Urothelium cell line (cell line): ENCODE measurements around the gene ZNF488.
"Not testable (repeated sequence)": the region's sequence is repeated elsewhere in the genome, so short reads cannot be mapped to it uniquely, and the experiment has no call there.

Experiments
- DNase-seq: peaks from one replicate; pipeline ENCODE4 v3.0.0; 2011; ENCODE audit warnings: low spot score, mixed read lengths
- FAIRE-seq: peaks from 2 replicates; lab custom pipeline; 2011; peaks lifted over from hg19 to GRCh38; lab: Jason Lieb, UNC

ZNF488 gene

DNA sequence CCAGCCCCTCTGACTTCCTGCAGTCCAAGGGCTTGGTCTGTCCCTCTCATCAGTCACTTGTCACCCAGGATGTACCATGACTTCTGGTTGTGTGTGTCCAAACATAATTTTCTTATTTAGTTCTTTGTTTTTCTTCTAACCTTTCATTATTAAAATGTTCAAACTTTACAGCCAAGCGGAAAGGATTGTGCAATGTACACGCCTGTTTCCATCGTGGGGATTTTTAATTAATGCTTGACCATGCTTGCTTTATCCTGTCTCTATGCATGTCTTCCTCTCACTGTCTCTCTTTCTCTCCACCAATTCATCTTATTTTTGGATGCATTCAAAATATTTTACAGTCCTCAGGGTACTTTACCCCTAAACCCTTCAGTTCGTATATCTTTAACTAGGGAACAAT, 26.2 kb upstream of the ZNF488 start:
- no peak for FAIRE-seq
- DNase-seq: no peak

DNA sequence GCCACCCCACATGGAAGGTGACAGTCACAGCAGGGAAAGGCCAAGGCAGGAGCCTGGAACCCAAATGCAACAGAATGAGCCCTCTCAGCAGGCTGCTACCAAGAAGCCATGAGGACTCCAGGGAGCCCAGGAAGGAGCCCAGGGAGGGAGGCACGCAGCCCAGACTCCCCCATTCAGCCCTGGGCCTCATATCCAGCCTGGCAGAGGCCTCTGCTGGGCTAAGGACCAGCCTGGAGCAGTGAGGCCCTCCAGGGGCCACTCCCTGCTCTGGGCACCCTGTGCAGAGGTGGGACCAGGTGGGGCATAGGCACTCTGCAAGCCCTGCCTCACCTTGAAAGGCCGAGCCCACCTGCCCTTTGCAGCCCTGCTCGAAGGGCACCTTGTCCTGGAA, 25.8 kb upstream of the ZNF488 start:
- no peak for FAIRE-seq

DNA sequence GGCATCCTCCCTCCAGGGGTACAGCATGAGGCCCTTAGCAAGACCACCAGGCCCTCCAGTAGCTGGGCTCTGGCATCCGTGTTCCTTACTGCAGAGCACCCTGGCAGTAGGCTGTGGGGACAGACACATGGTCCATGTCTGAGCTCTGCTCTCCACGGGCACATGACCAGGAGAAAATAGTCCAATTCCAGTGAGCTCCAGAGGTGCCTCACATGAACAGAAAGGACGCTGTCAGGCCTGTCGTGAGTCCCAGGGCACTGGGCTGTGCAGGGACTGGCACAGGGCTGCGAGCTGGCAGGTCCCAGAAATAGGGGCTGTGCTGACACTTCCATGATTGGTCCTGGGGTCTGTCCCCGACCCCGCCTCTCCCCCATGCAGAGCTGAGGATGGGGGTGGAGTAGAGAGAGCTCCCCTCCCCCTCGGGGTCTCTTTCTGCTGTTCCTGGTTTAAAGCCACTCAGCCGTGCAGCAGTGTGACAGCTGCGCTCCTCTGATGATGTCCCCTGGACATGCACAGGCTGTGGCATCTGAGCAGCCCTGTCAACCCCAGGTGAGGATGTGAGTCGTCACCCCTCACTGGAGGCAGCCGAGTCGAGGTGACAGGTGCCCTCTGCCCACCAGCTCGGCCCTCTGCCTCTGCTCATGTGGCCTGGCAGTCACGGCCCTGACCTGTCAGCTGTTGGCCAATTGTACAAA, 25.2 kb upstream of the ZNF488 start:
- DNase-seq (no peak), FAIRE-seq (no peak)

More for the DNA sequence above, 25.8 kb upstream of the ZNF488 start:
- DNase-seq: no peak

DNA sequence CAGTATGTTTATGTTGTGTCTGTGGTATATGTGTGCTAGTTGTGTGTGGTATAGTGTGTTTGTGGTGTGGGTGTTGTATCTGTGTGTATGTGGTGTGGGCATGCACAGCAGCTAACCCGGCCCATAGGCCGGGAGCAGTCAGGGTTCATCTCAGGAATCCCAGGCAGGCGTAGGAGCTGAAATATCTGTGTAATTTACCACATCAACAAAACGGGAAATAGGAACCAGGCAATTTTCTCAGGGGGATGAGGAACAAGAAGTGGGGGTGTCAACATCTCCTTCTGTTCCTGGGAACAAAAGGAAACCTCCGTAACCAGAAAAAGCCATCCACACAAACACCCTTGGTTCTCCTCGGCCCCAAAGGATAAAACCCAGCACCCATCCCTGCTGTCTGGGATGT, 24.5 kb upstream of the ZNF488 start:
- DNase-seq (no peak), FAIRE-seq (no peak)

DNA sequence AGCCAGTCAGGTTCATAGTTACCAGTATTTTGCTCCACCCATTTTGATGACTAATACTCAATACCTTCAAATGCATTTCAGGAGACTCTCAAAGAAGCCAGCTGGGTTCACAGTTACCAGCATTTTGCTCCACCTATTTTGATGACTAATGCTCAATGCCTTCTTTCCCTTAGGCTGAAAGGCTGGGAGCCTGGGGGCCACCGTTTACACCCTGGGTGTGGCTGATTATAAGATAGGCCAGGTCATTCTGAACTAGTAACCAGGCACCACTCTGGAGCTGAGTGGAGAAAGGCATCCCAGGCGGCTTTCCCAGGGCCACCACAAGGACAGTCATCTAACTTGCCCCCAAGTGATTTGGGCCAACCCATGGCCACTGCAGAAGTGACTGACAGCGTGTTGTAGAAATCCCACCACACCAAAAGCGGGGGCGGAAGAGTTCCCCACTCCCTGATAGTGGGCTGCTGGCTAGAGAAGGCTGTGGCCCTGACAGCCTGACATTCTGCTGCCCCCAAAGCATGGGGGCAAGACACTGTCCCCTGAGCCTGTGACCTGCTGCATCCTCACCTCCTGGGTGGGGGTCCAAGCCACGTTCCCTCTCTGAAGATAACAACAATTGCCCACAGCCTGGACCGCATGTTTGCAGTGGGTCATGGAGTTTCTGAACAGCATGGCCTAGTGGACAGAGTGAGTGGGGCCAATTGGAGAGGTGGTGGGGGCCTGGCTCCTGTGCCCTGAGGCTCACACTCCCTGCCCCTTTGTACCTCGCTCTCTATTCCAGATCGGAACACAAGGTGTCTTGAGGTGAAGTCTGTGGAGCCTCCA, 23.0 kb upstream of the ZNF488 start:
- DNase-seq (peak; percentile 90), FAIRE-seq (no peak)

DNA sequence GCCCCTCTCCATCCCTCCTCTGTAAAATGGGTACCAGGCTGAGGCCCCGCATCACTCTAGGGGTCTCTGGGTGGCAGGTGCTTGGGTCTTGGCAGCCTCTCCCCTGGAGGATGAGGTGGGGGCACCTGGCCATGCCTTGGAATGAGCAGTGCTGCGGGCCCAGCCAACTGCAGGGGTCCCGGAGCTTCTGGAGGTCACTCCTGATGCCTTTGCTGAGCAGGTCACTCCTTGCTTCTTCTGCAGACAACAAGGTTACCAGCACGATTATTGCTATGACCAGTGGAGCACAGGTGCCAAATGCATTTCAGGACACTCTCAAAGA, 22.4 kb upstream of the ZNF488 start:
- DNase-seq (no peak), FAIRE-seq (no peak)

DNA sequence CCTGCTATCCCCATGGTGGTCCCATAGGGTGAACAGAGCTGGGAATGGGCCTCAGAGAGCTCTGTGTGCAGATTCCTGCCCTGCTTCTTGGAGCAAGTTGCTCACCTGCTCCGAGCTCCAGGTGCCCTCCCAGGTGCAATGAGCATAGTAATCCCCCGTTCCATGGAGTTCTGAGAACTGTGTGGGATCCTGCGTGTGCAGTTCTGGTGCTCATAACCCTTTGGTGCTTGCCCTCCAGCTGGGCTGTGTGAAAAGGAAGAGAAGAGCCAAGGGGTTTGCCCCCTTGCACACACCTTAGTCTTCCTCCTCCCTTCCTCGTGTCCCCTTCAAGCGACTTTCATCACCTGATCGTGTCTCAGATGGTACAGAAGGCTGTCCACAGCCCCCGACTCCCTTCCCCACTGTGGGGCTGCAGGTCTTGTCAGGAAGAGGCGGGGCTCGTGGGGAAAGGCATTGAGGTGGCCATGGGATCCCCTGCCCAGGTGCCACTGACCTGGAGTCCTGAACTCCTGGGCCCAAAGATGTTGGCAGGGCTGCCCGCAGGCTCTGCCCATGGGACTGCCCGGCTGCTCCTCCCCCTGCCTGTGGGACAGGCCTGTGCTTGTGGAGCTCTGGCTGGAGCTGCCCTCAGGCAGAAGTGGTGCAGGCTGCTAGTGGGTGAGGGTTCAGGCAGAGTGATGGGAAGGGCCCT, 21.9 kb upstream of the ZNF488 start:
- FAIRE-seq (no peak), DNase-seq (no peak)

DNA sequence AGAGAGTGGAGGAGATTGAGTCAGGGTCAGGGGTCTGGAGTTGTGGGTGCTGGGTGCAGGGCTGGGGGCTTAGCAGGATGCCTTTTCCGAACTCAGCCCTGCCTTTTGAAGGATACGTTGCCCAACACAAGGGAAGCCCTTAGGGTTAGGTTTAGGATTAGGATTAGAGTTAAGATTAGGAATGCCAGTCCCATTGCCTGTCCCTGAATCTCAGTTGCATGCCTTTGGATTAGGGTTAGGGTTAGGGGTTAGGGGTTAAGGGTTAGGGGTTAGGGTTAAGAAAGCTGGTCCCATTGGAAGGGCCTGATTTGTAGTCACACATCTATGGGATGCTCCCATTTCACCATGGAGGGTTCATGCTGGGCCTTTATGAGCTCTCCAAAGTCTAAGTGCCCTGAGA, 20.8 kb upstream of the ZNF488 start:
- FAIRE-seq: no peak
- no peak for DNase-seq

DNA sequence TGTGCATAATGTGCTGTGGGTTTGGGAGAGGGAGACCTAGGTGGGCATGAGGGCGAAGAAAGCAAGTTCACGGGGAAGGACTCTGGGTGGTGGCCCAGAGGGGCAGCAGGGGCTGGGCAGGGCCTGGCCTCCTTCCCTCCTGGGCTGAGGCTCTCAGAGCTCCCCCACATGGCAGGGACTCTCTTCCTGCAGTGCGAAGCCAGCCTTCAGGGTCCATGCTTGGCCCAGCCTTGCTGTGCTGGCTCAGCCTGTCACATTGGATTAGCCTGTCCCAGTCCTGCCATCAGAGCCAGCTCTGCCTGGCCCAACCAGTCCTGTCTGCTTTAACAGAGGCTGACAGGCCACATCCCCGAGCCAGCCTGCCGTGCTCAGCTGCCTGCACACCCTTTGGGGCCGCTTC, 20.4 kb upstream of the ZNF488 start:
- FAIRE-seq (no peak), DNase-seq (no peak)

DNA sequence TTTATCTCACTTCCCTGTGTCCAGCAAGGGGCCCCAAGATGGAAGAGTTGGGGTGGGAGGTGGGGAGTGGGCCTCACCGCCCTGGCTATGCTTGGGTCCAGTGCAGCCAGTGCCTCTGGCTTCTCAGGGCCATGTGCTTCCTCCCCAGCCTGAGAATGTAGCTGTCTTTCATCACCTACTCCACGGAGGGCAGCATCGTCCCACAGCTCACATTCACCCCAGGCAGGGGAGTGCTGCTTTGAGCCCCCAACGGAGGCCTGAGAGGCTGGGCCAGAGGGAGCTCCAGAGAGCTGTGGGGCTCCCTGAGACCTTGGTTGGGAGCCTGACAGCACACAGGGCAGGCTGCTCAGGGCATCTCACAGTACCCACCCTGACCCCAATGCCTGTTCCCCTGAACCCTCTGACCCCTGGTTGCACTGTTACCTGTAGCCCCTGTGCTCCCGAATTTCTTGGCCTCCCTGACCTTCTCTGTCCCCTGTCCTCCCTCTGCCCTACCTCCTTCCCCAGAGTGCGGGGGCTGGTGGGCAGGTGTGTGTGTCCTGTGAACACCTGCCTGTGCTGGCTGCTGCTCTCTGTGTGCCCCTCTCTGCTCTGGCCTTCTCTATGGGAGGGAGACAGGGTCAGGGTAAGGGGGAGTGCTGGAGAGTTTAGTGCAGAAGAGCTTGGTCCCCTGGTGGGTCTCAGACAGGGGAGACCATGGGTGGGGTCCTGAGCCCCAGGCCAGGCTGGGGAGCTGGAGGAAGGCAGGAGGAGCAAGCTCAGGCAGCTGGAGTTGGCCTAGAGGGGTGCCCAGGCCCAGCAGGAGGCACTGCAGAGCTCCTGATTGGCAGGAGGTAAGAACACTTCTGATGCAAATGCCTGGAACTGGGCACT, 19.6 kb upstream of the ZNF488 start:
- no peak for DNase-seq
- FAIRE-seq: no peak

DNA sequence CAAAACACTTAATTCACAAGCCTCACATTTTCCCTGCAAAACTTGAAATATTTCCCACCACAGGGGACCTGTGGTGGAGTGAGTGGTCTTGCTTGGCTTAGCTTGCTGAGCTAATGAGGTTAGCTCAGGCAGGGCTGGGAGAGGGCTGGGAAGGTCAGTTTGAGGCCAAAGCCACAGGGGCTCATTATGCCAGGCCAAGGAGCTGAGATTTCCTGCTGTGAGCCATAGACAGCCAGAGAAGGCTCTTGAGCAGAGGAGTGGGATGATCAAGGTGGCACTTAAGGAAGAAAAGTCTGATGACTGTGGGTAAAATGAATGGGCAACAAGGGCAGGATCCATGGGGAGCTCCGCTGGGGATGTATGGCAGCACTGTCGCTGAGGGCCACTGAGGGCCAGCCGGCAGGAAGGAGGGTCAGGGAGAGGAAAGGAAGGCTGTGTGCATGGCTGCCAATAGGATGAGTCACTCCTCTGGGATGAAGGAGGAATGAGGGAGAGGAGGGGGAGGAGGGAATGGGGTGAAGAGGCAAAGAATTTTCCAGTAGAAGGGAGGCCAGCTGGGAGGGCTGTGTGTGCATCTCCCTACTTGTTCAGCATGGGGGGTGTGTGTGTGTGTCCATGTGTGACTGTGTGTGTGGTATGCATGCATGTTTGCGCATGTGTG, 18.7 kb upstream of the ZNF488 start:
- peak; percentile 87 for DNase-seq
- no peak for FAIRE-seq

DNA sequence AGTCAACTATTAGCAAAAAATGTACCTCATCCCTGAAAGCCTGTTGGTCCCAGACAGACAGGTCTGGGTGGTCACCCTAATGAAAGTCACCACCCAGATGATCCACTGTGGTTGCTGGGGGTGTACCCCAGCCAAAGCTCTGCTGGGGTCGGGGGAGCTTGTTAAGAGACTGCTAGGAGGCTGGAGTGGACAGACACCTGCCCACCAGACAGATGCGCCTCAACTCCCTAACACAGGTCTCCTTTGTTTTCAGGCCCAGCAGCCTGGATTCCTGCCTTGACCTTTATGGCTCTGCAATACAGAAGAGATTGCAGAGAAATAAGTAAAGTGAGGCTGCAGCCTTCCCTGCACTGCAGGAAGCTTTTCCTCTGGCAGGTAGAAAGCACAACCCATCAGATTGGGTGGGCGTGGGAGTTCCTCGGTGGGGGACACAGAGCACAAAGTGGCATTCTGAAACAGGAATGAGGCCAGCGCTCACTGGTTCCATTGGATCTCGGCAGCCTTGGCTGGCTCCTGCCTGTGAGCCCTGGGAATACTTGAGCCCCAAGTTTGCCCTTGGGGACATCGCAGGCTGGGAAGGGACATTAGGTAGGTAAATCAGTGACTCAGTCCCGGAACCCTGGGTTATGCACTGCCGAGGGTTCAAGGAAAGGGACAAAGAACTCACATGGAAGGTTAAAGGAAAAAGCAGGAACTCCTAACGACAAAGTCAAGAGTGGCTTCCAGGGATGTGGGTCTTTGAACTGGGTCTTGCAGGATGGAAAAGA, 18.0 kb upstream of the ZNF488 start:
- FAIRE-seq (no peak), DNase-seq (no peak)

DNA sequence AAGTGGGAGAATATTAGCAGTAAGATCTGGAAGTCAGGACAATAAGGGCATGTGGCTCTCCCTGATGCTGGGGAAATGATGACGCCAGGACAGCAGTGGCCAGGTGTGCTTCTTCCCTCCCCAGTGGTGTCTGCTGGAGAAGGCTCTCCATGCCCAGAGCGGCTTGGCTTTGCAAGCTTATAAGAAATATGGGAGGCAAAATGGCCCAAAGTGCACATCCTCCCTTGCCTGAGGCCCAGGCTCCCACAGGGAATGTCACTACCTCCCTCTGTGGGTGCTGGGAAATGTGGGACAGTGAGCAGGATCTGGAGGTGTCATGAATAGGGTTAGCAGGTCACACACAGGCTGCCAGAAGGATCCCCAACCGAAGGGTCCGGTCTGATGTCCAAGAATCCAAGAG, 17.1 kb upstream of the ZNF488 start:
- DNase-seq (no peak), FAIRE-seq (no peak)

DNA sequence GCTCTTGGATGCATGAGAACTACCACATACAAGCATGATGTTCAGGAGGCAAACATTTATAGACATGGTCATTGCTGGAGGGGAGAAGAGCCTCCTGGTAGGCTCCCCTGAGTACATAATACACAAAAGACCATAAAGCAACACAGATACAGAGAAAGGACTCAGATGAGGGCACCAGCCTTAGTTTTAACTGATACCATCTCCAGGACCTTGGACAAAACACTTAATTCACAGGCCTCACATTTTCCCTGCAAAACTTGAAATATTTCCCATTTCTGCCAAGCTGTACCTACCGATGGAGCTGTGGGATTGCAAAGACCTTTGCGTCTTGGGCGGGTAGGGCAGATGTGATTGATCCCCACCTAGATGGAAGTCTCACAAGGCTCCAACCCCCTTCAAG, 16.7 kb upstream of the ZNF488 start:
- no peak for FAIRE-seq
- DNase-seq: no peak

DNA sequence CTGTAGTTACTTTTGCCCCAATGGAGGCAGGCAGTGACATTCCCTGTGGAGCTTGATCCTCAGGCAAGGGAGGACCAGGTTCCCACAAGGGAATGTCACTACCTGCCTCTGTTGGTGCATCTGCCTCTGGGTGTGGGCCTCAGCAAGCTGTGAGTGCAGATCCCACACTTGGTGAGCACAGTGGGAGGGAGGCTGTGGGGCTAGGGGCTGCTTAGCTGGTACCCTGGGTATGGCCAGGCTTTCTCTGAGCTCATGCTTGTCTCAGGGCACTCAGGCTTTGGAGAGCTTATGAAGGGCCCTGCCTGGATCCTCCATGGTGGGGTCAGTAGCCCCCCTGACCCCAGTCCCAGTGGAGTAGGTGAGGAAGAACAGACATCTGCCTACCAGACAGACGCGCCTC, 16.2 kb upstream of the ZNF488 start:
- FAIRE-seq: no peak
- no peak for DNase-seq

DNA sequence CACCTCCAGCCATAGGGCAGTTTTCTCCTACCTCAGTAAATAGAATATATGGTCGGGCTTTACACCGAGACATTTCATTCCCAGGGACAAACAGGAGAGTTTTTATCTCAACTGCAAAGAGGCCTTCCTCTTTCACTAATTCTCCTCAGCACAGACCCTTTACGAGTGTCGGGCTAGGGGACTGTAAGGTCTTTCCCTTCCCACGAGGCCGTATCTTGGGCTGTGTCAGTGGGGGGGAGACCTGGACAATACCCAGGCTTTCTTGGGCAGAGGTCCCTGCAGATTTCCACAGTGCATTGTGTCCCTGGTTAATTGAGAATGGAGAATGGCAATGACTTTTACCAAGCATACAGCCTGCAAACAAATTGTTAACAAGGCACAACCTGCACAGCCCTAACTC, 13.2 kb upstream of the ZNF488 start:
- no peak for FAIRE-seq
- DNase-seq: no peak

DNA sequence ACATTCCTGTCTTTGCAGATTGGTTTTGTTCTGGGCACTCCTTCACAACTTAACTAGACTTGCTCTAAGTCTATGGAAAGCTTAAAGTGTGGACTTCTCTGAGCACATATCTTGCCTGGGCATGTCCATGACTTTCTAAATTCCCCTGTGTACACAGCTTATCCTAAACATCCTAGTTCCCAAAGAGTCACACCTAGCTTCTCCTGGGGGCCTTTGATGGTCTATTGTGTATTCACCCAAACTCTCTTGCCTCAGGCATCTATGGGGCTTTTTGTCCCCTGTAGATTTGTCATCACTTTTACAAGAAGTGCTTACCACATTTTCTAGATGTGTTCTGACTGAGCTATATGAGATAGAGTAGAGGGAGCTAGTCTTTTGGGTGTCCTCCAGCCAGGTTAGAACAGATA, 12.2 kb upstream of the ZNF488 start:
- DNase-seq (no peak), FAIRE-seq (no peak)

DNA sequence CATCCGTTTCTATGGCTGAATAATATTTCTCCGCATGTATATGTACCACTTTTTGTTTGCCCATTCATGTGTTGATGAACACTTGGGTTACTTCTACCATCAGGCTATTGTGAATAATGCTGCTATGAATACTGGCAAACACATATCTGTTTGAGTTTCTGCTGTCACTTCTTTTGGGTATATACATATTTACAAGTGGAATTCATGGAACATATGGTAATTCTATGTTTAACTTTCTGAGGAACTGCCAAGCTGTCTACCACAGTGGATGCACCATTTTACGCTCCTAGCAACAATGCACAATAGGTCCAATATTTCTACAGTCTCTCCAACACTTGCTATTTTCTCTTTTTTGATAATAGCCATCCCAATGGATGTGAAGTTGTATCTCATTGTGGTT, 5.5 kb upstream of the ZNF488 start:
- no peak for DNase-seq
- no peak for FAIRE-seq

DNA sequence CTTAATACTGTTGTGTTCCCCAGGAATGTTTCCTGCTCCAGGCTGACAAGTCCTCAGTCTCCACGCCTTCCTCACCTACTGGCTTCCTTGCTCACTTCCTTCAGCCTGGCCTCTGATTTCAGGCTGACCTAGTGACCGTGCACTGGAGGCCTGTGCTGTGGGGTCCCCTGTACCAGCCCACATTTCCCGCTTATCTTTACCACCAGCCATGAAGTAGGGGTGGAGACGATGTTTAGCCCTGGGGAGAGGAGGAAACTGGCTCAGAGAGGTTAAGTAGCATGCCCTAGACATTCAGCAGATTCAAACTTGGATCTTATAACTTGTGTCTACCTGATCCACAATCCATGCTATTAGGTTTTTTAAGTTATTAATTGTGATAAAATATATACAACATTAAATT, 4.8 kb upstream of the ZNF488 start:
- no peak for DNase-seq
- no peak for FAIRE-seq

DNA sequence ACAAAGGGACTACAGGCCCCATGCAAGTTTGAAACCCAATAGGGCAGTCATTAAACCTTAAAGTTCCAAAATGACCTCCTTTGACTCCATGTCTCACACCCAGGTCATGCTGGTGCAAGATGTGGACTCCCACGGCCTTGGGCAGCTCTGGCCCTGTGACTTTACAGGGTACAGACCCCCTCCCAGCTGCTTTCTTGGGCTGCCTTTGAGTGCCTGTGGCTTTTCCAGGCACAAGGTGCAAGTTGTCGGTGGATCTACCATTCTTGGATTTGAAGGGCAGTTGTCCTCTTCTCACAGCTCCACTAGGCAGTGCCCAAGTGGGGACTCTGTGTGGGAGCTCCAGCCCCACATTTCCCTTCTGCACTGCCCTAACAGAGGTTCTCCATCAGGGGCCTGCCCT, 2.0 kb upstream of the ZNF488 start:
- not testable (repeated sequence) for FAIRE-seq, DNase-seq
